Erythroblast (primary cell): ENCODE results near the gene CRLF2.
"Not testable (repeated sequence)": the region's sequence is repeated elsewhere in the genome, so short reads cannot be mapped to it uniquely, and the experiment has no call there.

Source experiments
- GATA1 ChIP-seq: IDR thresholded peaks from 2 replicates; pipeline ENCODE4 v1.6.1; 2011; ENCODE audit warnings: low read depth, mild to moderate bottlenecking, control low read depth, low read length, moderate library complexity
- POLR2A ChIP-seq: IDR thresholded peaks from 2 replicates; pipeline ENCODE4 v1.6.1; 2011; ENCODE audit warnings: mild to moderate bottlenecking, low read length

- not testable (repeated sequence) for TF ChIP-seq POLR2A, GATA1
These were observed 30.8 kb downstream of the CRLF2 start for GRCh38 chrX:1181661-1182060.
